Measurements from ENCODE around the gene DDX21.
"Not testable (repeated sequence)": the region's sequence is repeated elsewhere in the genome, so short reads cannot be mapped to it uniquely, and the experiment has no call there.

DDX21 gene

DNA sequence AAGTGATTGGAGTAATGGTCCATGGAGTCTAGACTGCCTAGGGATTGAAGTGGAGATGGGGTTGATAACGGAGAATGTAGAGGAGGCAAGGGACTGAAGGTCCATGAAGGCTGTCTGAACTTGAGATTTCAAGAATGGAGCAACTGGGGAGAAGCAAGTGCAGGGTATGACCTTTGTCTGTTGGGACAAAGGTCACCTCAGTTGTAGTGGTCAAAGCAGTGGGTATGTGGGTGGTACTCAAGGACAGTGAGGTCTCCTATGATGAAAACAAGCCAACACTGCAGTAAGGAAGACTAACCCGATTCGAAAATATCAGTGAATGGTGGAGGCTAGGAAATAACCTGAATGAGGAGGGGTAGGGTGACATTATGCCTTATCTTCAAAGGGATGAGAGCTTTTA lies 5.4 kb upstream of the DDX21 start:
- Histone ChIP-seq H3K27ac (no peak overlapping the region), H3K36me3 (ENCODE audit: insufficient read depth, low read length) (peaks cover 17% of the 10 kb centered on the region), H3K9ac (ENCODE audit: insufficient read length) (no peak overlapping the region), H3K9me3 (ENCODE audit: low read depth, low read length) (no peaks in the 10 kb centered on the region), H3K4me3 (no peak overlapping the region)
- no peak for DNase-seq (ENCODE audit: low read depth, low spot score)
- no peak for TF ChIP-seq FOXP2 (optimal IDR thresholded peaks at IDR 0.05; ENCODE audit: control extremely low read depth, extremely low read length, insufficient read depth)
- no peak for TF ChIP-seq EZH2 (IDR thresholded peaks at IDR 0.05)
- TF ChIP-seq POLR2AphosphoS5 (IDR thresholded peaks at IDR 0.05; ENCODE audit: borderline replicate concordance, low read depth, low read length) = no peak

- DNase-seq (ENCODE audit: low read depth, low spot score) = no peak
- H3K4me3 ChIP-seq = no peak overlapping the region
- H3K27ac ChIP-seq = no peak overlapping the region
- no peaks in the 10 kb centered on the region for H3K9me3 ChIP-seq (ENCODE audit: low read depth, low read length)
- no peak for TF ChIP-seq EZH2 (IDR thresholded peaks at IDR 0.05)
- TF ChIP-seq FOXP2 (optimal IDR thresholded peaks at IDR 0.05; ENCODE audit: control extremely low read depth, extremely low read length, insufficient read depth) = no peak
- no peak for TF ChIP-seq POLR2AphosphoS5 (IDR thresholded peaks at IDR 0.05; ENCODE audit: borderline replicate concordance, low read depth, low read length)
- no peak overlapping the region for H3K9ac ChIP-seq (ENCODE audit: insufficient read length)
- peaks cover 5% of the 10 kb centered on the region for H3K36me3 ChIP-seq (ENCODE audit: insufficient read depth, low read length)
These were observed 1.1 kb upstream of the DDX21 start for GRCh38 chr10:68954904-68955303.

DNA sequence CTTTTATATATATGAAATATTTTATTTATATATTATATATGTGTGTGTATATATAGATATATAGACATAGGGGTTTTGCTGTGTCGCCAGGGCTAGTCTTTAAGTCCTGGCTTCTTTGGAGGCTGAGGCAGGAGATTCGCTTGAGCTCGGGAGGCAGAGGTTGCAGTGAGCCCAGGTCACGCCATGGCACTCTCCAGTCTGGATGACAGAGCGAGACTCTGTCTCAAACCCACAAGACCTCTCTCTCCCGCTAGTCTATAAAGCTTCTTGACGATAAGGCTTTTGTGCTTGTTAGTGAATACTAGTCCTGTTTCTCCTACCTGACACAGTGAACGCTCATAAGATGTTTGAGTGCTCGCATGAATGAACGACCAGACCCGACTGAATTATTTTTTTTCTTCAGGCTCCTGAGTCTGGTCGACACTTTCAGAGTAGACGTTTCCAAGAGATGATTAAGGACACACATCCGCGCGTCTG lies 577 bp upstream of the DDX21 start:
- H3K36me3 ChIP-seq (ENCODE audit: insufficient read depth, low read length) = peaks cover 10% of the 10 kb centered on the region
- DNase-seq (ENCODE audit: low read depth, low spot score) = no peak

DNA sequence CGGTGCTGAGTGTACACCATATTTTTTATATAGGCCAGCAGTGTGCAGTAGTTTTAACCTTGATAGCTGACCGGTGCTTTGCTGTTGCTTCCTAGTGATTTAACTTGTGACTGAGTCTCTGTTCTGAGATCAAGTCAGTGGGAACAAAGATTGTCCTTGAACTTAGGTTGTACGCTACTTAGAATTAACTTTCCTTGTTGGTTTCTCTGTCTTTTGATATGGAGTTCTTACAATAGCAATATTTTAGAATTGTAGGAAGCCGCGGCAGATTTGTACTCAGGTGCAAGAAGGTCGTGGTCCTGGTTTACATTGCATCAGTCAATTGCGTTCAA lies 1.3 kb downstream of the DDX21 start:
- Histone ChIP-seq H3K4me3 (peak overlapping the region; percentile 89), H3K27ac (peak overlapping the region; percentile 62), H3K9me3 (ENCODE audit: low read depth, low read length) (no peaks in the 10 kb centered on the region), H3K9ac (ENCODE audit: insufficient read length) (peak overlapping the region; percentile 78), H3K36me3 (ENCODE audit: insufficient read depth, low read length) (peaks cover 29% of the 10 kb centered on the region)
- DNase-seq (ENCODE audit: low read depth, low spot score) = no peak
- TF ChIP-seq FOXP2 (optimal IDR thresholded peaks at IDR 0.05; ENCODE audit: control extremely low read depth, extremely low read length, insufficient read depth) (no peak), POLR2AphosphoS5 (IDR thresholded peaks at IDR 0.05; ENCODE audit: borderline replicate concordance, low read depth, low read length) (no peak), EZH2 (IDR thresholded peaks at IDR 0.05) (no peak)

More for the DNA sequence above, 577 bp upstream of the DDX21 start:
- no peak for TF ChIP-seq EZH2 (IDR thresholded peaks at IDR 0.05)
- no peak for TF ChIP-seq FOXP2 (optimal IDR thresholded peaks at IDR 0.05; ENCODE audit: control extremely low read depth, extremely low read length, insufficient read depth)
- TF ChIP-seq POLR2AphosphoS5 (IDR thresholded peaks at IDR 0.05; ENCODE audit: borderline replicate concordance, low read depth, low read length) = no peak
- Histone ChIP-seq H3K9ac (ENCODE audit: insufficient read length) (peak overlapping the region; percentile 78), H3K27ac (peak overlapping the region; percentile 84; the same call in 1 of the 2 replicates), H3K4me3 (peak overlapping the region; percentile 89), H3K9me3 (ENCODE audit: low read depth, low read length) (no peaks in the 10 kb centered on the region)

DNA sequence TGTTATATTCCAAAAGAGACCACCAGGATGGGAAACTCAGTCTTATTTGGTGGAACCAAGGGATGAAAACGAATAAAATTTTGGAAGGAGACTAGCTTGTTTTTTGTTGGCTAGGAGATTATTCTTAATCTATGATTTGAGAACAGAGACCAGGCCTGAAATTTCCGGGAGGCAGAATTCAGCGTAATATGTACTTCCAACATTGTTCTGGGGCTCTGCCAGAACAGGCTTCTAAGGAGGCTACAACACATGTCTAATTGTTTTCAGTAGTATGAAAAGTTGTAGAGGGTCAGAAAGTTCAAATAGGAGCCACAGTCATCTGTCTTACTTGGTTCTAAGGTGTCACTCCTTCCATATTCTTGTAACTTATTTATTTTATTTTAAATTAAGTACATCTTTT lies 1.7 kb downstream of the DDX21 start:
- Histone ChIP-seq H3K9me3 (ENCODE audit: low read depth, low read length) (no peaks in the 10 kb centered on the region), H3K4me3 (peak overlapping the region; percentile 89), H3K9ac (ENCODE audit: insufficient read length) (peak overlapping the region; percentile 78), H3K36me3 (ENCODE audit: insufficient read depth, low read length) (peaks cover 33% of the 10 kb centered on the region), H3K27ac (peak overlapping the region; percentile 62)
- no peak for DNase-seq (ENCODE audit: low read depth, low spot score)
- no peak for TF ChIP-seq POLR2AphosphoS5 (IDR thresholded peaks at IDR 0.05; ENCODE audit: borderline replicate concordance, low read depth, low read length)

- no peaks in the 10 kb centered on the region for H3K9me3 ChIP-seq (ENCODE audit: low read depth, low read length)
- peaks cover 49% of the 10 kb centered on the region for H3K36me3 ChIP-seq (ENCODE audit: insufficient read depth, low read length)
- no peak overlapping the region for H3K9ac ChIP-seq (ENCODE audit: insufficient read length)
- no peak for DNase-seq (ENCODE audit: low read depth, low spot score)
- H3K4me3 ChIP-seq = no peak overlapping the region
- no peak for TF ChIP-seq POLR2AphosphoS5 (IDR thresholded peaks at IDR 0.05; ENCODE audit: borderline replicate concordance, low read depth, low read length)
- TF ChIP-seq EZH2 (IDR thresholded peaks at IDR 0.05) = no peak
- TF ChIP-seq FOXP2 (optimal IDR thresholded peaks at IDR 0.05; ENCODE audit: control extremely low read depth, extremely low read length, insufficient read depth) = no peak
- H3K27ac ChIP-seq = 0 out of 2 replicates have a peak overlapping the region, but pooled peaks have one; percentile 25
These were observed 3.9 kb downstream of the DDX21 start for GRCh38 chr10:68959695-68960527.

- Histone ChIP-seq H3K9ac (ENCODE audit: insufficient read length) (no peak overlapping the region), H3K9me3 (ENCODE audit: low read depth, low read length) (no peaks in the 10 kb centered on the region), H3K4me3 (no peak overlapping the region), H3K36me3 (ENCODE audit: insufficient read depth, low read length) (peaks cover 76% of the 10 kb centered on the region), H3K27ac (no peak overlapping the region)
- TF ChIP-seq EZH2 (IDR thresholded peaks at IDR 0.05) = no peak
- TF ChIP-seq POLR2AphosphoS5 (IDR thresholded peaks at IDR 0.05; ENCODE audit: borderline replicate concordance, low read depth, low read length) = no peak
- DNase-seq (ENCODE audit: low read depth, low spot score) = no peak
These were observed 7.2 kb downstream of the DDX21 start for GRCh38 chr10:68963151-68963550.

- Histone ChIP-seq H3K9me3 (ENCODE audit: low read depth, low read length) (no peaks in the 10 kb centered on the region), H3K36me3 (ENCODE audit: insufficient read depth, low read length) (peaks cover 85% of the 10 kb centered on the region), H3K9ac (ENCODE audit: insufficient read length) (no peak overlapping the region), H3K4me3 (no peak overlapping the region), H3K27ac (no peak overlapping the region)
- TF ChIP-seq EZH2 (IDR thresholded peaks at IDR 0.05) = no peak
- no peak for TF ChIP-seq POLR2AphosphoS5 (IDR thresholded peaks at IDR 0.05; ENCODE audit: borderline replicate concordance, low read depth, low read length)
- TF ChIP-seq FOXP2 (optimal IDR thresholded peaks at IDR 0.05; ENCODE audit: control extremely low read depth, extremely low read length, insufficient read depth) = no peak
- no peak for DNase-seq (ENCODE audit: low read depth, low spot score)
These were observed 18.0 kb downstream of the DDX21 start for GRCh38 chr10:68973975-68974374.

DNA sequence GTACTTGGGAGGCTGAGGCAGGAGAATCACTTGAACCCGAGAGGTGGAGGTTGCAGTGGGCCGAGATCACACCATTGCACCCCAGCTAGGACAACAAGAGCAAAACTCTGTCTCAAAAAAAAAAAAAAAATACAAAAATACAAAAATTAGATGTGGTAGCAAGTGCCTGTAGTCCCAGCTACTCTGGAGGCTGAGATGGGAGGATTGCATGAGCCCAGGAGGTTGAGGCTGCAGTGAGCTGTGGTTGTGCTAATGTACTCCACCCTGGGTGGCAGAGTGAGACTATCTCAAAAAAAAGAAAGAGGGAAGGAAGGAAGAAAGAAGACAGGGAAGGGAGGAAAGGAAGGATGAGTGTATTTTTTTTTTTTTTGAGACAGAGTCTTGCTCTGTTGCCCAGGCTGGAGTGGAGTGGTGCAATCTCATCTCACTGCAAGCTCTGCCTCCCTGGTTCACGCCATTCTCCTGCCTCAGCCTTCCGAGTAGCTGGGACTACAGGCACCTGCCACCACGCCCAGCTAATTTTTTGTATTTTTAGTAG lies 20.0 kb downstream of the DDX21 start:
- peaks cover 85% of the 10 kb centered on the region for H3K36me3 ChIP-seq (ENCODE audit: insufficient read depth, low read length)
- DNase-seq (ENCODE audit: low read depth, low spot score); H3K27ac ChIP-seq; H3K9me3 ChIP-seq (ENCODE audit: low read depth, low read length); H3K4me3 ChIP-seq; H3K9ac ChIP-seq (ENCODE audit: insufficient read length): not testable (repeated sequence)

DNA sequence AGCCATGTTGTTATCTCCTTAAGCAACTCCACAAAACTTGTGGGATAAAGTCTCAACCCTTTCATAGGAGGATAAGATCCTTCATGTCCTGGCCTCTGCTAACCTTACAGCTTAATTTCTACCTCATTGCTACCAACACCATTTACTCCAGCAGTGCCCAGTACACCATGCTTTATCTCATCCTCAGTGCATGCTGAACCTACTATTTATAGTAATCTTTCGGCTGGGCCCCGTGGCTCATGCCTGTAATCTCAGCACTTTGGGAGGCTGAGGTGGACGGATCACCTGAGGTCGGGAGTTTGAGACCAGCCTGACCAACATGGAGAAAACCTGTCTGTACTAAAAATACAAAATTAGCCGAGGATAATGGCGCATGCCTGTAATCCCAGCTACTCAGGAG lies 23.8 kb downstream of the DDX21 start:
- not testable (repeated sequence) for H3K27ac ChIP-seq; H3K9ac ChIP-seq (ENCODE audit: insufficient read length); H3K9me3 ChIP-seq (ENCODE audit: low read depth, low read length); DNase-seq (ENCODE audit: low read depth, low spot score); H3K4me3 ChIP-seq
- peaks cover 80% of the 10 kb centered on the region for H3K36me3 ChIP-seq (ENCODE audit: insufficient read depth, low read length)
